ENCODE results near the gene CD2.

GRCh38 chr1:116712510-116712909, 41.7 kb upstream of the CD2 start:
- no peak for TF ChIP-seq CTCF (conservative IDR thresholded peaks at IDR 0.05)
- TF ChIP-seq ZFX (IDR thresholded peaks at IDR 0.05) = no peak

Data from C4-2B (cell line).